GM12801 (cell line): ENCODE measurements around the gene COMMD8.

Source experiments
- TF ChIP-seq, protein P1 (sequence below): IDR thresholded peaks from one replicate; pipeline ENCODE4 v1.5.1; 2011; ENCODE audit warnings: control low read depth; ENCODE audit not compliant: insufficient read length; ENCODE audit errors: extremely low read depth

Gene COMMD8

GRCh38 chr4:47484168-47484567, 20.7 kb upstream of the COMMD8 start:
- TF ChIP-seq, protein P1, sequence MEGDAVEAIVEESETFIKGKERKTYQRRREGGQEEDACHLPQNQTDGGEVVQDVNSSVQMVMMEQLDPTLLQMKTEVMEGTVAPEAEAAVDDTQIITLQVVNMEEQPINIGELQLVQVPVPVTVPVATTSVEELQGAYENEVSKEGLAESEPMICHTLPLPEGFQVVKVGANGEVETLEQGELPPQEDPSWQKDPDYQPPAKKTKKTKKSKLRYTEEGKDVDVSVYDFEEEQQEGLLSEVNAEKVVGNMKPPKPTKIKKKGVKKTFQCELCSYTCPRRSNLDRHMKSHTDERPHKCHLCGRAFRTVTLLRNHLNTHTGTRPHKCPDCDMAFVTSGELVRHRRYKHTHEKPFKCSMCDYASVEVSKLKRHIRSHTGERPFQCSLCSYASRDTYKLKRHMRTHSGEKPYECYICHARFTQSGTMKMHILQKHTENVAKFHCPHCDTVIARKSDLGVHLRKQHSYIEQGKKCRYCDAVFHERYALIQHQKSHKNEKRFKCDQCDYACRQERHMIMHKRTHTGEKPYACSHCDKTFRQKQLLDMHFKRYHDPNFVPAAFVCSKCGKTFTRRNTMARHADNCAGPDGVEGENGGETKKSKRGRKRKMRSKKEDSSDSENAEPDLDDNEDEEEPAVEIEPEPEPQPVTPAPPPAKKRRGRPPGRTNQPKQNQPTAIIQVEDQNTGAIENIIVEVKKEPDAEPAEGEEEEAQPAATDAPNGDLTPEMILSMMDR = no peak

GRCh38 chr4:47483745-47484144, 20.2 kb upstream of the COMMD8 start:
- TF ChIP-seq, protein P1 = no peak

- TF ChIP-seq, protein P1 = no peak
These were observed 18.8 kb upstream of the COMMD8 start for GRCh38 chr4:47482326-47482725.

GRCh38 chr4:47478804-47479203, 15.3 kb upstream of the COMMD8 start:
- TF ChIP-seq, protein P1 = no peak

DNA sequence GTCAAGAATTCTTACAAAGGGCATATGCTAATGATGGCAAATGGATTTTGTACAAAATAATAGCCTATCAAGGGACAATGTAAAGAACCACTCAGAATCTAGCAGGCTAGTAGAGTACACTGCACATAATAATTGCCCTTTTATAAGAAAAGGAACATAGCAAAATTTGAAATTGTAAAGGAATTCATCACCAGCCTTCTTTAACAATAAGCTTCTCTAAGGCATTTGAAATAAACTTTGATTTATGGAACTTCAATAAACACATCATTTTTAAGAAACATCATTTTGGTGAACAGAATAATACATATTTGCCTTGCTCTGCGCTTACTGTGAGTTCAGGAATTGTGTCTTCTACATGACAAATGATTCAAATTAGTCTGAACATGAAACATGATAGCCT, 11.9 kb upstream of the COMMD8 start:
- TF ChIP-seq, protein P1 = no peak

DNA sequence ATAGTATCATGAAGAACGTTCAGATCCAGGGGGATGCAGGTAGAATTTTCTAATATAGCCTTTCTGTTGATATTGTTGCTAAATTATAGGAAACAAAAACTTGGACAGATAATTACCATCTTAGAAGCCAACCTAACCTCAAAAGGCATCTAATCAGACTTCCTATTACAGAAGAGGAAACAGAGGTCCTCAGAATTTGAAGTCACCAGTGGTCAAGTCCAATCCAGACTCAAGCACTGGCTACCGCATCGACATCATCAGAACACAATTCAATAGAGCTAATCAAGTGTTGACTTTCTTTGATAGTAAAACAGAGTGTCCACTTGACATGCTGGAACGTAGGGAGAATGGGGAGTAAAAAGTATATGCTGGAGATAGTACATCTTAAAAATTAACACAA, 11.3 kb upstream of the COMMD8 start:
- TF ChIP-seq, protein P1 = no peak

GRCh38 chr4:47473141-47473750, 9.7 kb upstream of the COMMD8 start:
- TF ChIP-seq, protein P1 = no peak

DNA sequence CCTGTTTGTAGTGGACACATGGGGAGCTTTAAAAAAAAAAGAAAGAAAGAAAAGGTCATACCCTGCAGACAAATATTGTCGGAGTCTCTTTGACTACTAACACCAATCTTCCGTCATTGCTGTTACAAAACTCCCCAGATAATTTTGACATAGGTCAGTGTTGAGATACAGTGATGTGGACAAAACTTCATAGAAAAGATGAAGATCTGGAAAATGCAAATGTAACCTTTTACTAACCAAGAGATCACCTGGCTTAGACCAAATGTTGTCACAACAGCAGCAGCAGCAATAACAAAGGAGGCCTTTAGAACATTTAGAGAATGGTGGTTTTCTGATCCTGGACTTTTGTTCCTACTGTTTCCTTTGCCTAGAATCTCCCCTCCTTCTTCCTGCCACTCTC, 8.1 kb upstream of the COMMD8 start:
- TF ChIP-seq, protein P1 = no peak
